RPMI7951 (cell line): ENCODE measurements around the gene ERCC2. TPM values are rescaled to one million over a fixed set of nuclear protein-coding genes. Genes with fewer than 3 reads are reported as not detected.
"Not testable (repeated sequence)": the region's sequence is repeated elsewhere in the genome, so short reads cannot be mapped to it uniquely, and the experiment has no call there.

ENCODE experiments used
- DNase-seq: peaks from one replicate; pipeline ENCODE4 v3.0.0-alpha.2; 2012; ENCODE audit warnings: low read depth
- total RNA-seq: library from RNA; depleted of rRNA; stranded (reverse); fragments of >200 nt; shearing (Covaris generic); gene quantifications from 2 replicates; pipeline ENCODE4 v1.2.3, GENCODE V29; 2014

Gene ERCC2
- total RNA-seq, 1 experiment from 2014 or later: 17.4 TPM

DNA sequence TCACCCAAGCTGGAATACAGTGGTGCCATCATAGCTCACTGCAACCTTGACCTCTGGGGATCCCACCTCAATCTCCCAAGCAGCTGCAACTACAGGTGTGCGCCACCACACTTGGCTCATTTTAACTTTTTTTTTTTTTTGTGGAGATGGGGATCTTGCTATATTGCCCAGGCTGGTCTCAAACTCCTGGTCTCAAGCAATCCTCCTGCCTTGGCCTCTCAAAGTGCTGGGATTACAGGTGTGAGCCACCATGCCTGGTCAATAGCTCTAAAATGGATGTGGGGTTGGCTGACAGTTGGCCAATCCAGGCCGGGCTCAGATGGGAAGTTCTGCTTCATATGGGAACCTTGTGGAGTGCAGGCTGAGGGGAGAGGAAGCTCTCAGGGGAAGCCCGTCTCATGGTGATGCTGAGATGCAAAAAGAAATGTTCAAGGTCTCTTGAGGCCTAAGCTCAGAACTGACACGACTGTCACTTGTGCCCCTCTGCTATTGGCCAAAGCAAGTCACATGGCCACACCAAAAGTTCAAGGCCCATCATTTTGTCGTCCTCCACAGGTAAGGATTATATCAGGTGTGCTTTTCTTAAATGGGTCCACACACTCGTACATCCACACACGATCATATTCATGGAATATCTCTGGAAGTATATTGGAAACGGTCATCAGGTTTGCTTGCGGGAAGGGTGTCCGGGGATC is 36.6 kb downstream of the ERCC2 start:
- DNase-seq: no peak

DNA sequence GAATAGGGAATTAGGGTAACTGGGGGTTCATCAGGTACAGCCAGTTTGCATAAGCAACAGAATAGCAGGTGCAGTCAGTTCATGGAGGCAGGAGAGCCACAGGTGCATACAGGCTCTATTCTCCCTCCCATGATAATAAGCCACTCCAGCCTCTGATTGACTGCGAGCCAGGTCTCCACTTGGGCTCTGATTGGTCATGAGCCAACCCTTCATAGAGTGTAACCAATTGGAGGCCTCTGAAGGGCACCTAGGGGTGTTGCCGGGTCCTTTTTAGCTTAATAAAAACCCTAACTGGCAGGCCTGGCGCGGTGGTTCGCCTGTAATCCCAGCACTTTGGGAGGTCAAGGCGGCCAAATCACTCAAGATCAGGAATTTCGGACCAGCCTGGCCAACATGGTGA is 39.0 kb downstream of the ERCC2 start:
- DNase-seq: no peak

DNA sequence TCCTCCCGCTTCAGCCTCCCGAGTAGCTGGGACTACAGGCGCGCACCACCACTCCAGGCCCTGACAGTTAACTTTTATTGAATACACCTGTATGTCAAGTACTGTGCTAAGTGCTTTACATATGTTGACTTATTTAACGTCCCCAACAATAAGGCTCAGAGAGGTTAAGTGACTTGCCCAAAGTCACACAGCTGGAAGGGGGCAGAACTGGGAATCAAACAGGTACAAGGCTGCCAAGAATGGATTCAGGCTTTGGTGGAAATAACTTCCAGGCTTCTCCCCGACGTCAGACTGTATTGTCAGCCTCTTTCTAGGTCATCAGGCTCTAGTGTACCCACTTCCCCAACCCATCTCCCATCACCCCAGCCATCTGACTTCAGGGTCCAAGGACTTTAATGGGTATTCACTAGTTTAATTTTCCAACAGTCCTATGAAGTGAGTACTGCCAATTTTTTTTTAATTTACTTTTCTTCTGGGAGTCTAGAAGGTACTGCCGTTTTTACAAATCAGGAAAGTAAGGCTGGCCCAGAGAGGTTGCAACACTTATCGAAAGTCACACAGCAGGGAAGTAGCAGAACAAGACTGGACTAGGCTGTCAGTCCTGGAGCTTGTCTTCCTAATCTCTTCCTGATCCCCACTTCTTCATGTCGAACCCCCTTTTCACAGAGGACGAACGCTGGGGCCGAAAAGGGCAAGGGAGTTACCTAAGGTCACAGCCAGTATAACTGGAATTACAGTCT is 42.8 kb downstream of the ERCC2 start:
- no peak for DNase-seq

- DNase-seq: no peak
These were observed 45.9 kb downstream of the ERCC2 start for GRCh38 chr19:45324349-45324907.

DNA sequence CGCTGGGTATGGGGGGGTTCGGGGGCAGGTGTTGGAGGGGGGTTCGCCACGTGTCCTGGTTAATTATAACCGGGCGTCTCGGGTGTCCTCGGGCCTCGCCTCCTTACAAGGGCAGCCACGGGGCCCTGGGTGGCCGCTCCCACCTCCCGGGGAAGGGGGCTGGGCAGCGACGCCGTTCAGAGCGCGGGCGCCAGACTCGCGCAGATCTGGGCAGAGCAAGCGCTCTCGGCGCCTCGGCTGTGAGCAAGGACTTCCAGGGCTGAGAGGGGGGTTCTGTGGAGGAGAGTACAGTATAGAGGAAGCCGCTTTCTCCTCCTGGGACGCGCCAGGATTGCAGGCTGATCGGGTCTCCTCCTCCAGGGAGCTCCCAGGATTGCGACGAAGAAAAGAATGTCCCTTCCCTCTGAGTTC is 46.7 kb downstream of the ERCC2 start:
- no peak for DNase-seq

DNA sequence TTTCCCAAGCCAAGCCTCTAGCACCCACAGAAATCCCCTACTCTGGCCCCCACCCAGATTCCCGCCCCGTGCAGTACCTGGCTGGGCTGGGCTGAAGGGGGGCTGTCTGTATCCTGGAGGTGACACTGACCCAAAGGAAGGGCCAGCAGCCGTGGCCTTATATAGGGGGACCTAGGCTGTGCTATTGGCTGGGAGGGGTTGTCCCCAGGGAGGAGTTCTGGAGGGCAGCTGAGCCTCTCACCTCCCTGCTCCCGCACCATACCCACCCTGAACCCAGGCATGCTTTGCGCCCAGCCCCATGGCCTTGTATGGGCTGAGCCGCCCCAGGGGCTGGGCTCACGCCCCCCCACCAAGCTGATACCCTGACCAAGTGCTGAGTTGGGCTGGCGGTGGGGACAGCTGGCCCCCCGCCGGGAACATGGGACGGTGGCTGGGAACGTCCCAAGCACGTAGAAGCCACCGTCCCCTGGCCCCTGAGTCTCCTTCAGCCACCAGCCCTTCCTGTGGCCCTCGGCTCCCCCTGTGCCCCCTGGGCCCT is 47.6 kb downstream of the ERCC2 start, which contains the start of gene CKM:
TSS of gene CKM (minus strand) at position 132 of the 538 bp plus-strand sequence. CDS start 3,162 bp downstream, outside the sequence.
- DNase-seq: no peak

- DNase-seq: no peak
These were observed 48.1 kb downstream of the ERCC2 start for GRCh38 chr19:45322311-45322710.

DNA sequence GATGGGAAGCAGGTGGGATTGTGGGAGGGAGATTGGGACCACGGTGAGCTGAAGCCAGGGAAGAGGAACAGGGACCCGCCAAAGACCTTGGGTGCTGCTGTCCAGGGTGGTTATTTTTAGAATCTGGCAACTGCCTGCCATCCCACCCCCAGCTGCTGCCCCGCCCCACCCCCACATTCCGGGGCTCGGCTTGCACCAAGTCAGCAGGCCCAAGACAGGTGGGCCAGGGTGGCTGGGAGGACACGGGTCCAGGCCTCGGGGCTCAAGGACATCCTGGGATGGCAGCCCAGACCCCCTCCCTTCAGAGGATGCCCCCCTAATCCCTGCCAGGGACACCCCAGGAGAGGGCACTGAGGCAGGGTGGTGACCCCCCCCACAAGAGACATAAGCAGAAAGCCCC is 48.5 kb downstream of the ERCC2 start:
- DNase-seq: no peak

- DNase-seq: no peak
These were observed 49.2 kb downstream of the ERCC2 start for GRCh38 chr19:45320997-45321775.

DNA sequence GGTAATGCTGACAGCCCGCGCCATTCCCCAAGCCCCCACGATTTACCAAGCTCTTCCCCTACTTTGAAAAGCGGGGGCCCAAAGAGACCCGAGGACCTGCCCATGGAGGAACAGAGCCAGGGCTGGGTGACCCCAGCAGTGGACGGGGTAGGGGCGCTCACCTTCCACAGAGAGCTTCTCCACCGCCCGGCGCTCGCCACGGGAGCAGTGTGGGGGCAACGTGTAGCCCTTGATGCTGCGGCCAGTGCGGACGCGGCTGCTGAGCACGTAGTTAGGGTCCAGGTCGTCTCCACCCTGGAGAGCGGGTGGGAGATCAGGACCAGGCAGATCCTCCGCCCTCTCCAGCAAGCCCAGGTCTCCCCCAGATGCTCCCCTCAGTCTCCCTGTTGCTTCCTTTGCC is 55.1 kb downstream of the ERCC2 start:
- no peak for DNase-seq

GRCh38 chr19:45314708-45315245 is 55.6 kb downstream of the ERCC2 start:
- DNase-seq: no peak

- DNase-seq: not testable (repeated sequence)
These were observed 58.1 kb downstream of the ERCC2 start for GRCh38 chr19:45312285-45312684.

DNA sequence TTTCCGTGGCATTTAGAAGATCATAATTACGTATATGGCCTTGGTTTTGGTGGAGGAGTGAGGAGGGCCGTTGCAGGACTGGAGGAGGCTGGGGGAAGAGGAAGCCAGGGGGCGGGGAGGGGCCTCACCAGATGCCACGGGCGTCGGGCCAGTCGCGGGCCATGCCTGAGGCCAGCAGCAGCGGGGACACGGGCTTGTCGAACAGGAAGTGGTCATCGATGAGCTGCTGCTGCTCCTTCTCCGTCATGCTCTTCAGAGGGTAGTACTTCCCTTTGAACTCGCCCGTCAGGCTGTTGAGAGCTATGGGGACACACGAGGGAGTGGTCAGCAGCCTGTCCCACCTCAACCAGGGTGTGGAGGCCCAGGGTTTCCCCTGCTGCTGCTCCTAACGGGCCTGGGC is 58.8 kb downstream of the ERCC2 start:
- DNase-seq: peak; percentile 61

DNA sequence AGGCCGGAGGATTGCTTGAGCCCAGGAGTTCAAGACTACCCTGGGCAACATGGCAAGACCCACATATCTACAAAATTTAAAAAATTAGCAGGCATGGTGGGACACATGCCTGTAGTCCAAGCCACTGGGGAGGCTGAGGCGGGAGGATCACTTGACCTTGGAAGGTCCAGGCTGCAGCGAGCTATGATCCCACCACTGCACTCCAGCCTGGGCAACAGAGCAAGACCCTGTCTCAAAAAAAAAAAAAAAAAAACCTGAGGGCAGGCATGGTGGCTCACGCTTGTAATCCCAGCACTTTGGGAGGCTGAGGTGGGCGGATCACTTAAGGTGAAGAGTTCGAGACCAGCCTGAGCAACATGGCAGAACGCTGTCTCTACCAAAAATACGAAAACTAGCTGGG is 61.1 kb downstream of the ERCC2 start:
- not testable (repeated sequence) for DNase-seq

GRCh38 chr19:45307361-45307760 is 63.0 kb downstream of the ERCC2 start:
- DNase-seq: no peak

GRCh38 chr19:45306518-45307027 is 63.8 kb downstream of the ERCC2 start:
- DNase-seq: no peak

DNA sequence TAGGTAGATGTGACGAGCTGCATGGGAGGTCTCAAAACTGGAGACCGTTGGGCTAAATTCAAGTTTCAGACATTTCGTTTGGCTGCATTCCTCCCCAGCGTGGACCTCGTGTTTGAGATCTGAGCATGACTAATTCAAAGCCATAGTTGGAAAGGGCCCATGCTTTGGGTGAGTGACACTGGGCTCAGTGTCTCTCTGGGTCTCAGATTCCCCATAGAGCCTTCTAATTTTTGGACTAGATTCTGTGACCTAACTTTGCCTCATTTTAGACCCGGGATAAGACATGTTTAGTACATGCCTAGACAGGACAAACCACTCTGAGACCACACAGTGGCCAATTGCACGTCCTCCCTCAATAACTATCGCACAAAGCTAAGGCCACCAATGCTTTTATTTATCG is 64.3 kb downstream of the ERCC2 start:
- DNase-seq: peak; percentile 18

DNA sequence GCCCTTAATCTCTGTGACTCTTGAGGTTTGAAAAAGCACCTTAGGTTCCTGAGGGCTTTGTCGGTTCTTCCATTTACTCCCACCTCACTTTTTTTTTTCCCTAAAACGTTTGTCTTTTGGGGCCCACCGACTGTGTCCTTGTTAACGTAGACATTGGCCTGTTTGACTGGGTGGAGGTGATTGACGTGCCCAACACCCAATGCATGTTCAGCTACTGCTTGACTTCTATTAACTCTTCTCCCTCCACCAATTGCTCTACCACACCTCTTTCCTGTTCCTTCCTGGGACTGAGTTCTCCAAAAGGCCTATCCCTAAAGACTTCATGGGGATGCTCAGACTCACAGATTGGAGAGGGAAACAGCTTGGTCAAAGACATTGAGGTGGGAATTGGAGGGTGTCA is 65.0 kb downstream of the ERCC2 start:
- DNase-seq: peak; percentile 24

DNA sequence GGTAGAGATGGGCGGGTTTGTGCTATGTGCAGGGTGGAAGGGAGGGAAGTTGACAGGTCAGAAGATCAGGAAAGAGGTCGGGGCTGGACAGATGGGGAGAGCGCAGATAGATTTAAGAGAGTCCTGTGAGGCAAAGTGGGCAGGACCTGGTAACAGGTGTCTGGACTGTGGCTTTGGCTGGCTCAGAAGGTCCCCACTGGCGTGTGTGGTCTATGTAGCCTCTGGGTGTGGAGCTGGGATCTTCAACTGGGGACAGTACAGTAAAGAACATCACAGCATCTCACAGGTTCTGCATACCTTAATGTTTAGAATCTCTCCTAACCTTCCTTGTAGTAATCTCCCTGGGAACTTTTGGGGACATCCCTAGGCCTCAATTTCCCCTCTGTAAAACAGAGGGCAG is 65.4 kb downstream of the ERCC2 start:
- DNase-seq: no peak

GRCh38 chr19:45304141-45304926 is 66.0 kb downstream of the ERCC2 start:
- DNase-seq: no peak
